Hepatocyte (in vitro differentiated cells): ENCODE results near the gene DIP2B. TPM values are rescaled to one million over a fixed set of nuclear protein-coding genes. Genes with fewer than 3 reads are reported as not detected.

Experiments used
- DNase-seq: peaks from one replicate; pipeline ENCODE4 v3.0.0-alpha.2; 2016; ENCODE audit warnings: low spot score
- H2AFZ ChIP-seq: fragments of 200-600 bp; sonication (generic); 2 replicates; pipeline ENCODE4 v1.6.0; 2016; ENCODE audit warnings: antibody characterized with exemption, mild to moderate bottlenecking
- H3K27ac ChIP-seq: fragments of 200-600 bp; sonication (generic); 2 replicates; pipeline ENCODE4 v1.5.1; 2016; ENCODE audit warnings: mild to moderate bottlenecking
- H3K27me3 ChIP-seq: fragments of 200-600 bp; sonication (generic); 2 replicates; pipeline ENCODE4 v1.6.1; 2016
- H3K36me3 ChIP-seq: fragments of 200-600 bp; sonication (generic); replicated peaks from 2 replicates; pipeline ENCODE4 v1.5.1; 2016; ENCODE audit warnings: low read depth; ENCODE audit not compliant: insufficient read depth
- H3K4me1 ChIP-seq: fragments of 200-600 bp; sonication (generic); 2 replicates; pipeline ENCODE4 v1.5.1; 2016; ENCODE audit warnings: mild to moderate bottlenecking, moderate library complexity; ENCODE audit not compliant: insufficient read depth
- H3K4me2 ChIP-seq: fragments of 200-600 bp; sonication (generic); 2 replicates; pipeline ENCODE4 v1.6.0; 2016
- H3K4me3 ChIP-seq: fragments of 200-600 bp; sonication (generic); 2 replicates; pipeline ENCODE4 v1.5.1; 2016; ENCODE audit warnings: mild to moderate bottlenecking
- H3K79me2 ChIP-seq: fragments of 200-600 bp; sonication (generic); 2 replicates; pipeline ENCODE4 v1.6.0; 2017; ENCODE audit warnings: mild to moderate bottlenecking
- H3K9me2 ChIP-seq: fragments of 200-600 bp; sonication (generic); replicated peaks from 2 replicates; pipeline ENCODE4 v1.6.0; 2017; ENCODE audit warnings: mild to moderate bottlenecking; ENCODE audit not compliant: insufficient read depth
- H3K9me3 ChIP-seq: fragments of 200-600 bp; sonication (generic); 2 replicates; pipeline ENCODE4 v1.5.1; 2016; ENCODE audit warnings: low read depth, mild to moderate bottlenecking
- H4K20me1 ChIP-seq: fragments of 200-600 bp; sonication (generic); 2 replicates; pipeline ENCODE4 v1.6.0; 2016; ENCODE audit warnings: mild to moderate bottlenecking; ENCODE audit not compliant: insufficient read depth, poor library complexity, severe bottlenecking
- CTCF ChIP-seq: fragments of 200-600 bp; sonication (generic); IDR thresholded peaks from 2 replicates; pipeline ENCODE4 v1.5.1; 2016; ENCODE audit warnings: antibody characterized with exemption, mild to moderate bottlenecking; ENCODE audit not compliant: poor library complexity
- EZH2 ChIP-seq: fragments of 200-600 bp; sonication (generic); IDR thresholded peaks from 2 replicates; pipeline ENCODE4 v1.6.1; 2016; ENCODE audit warnings: antibody characterized with exemption, mild to moderate bottlenecking, borderline replicate concordance
- EZH2phosphoT487 ChIP-seq: fragments of 200-600 bp; sonication (generic); IDR thresholded peaks from one replicate; pipeline ENCODE4 v1.6.1; 2018; ENCODE audit warnings: antibody characterized with exemption, mild to moderate bottlenecking, low read depth, moderate library complexity; ENCODE audit not compliant: unreplicated experiment, severe bottlenecking
- WGBS: methylation state at CpG from one replicate; pipeline ENCODE4 v1.1.6; 2016; ENCODE audit warnings: low lambda C conversion rate; ENCODE audit errors: missing lambda C conversion rate; 5-methylcytosine and 5-hydroxymethylcytosine counted together
- polyA plus RNA-seq: library from polyadenylated mRNA; unstranded; fragments of >200 nt; fragmentation: Nextera tagmentation; extraction: Ambion mirVana; gene quantifications from 2 replicates; pipeline ENCODE4 v1.2.1, GENCODE V29; 2016
- total RNA-seq: library from RNA; depleted of rRNA; stranded (reverse); fragments of >200 nt; gene quantifications from 2 replicates; pipeline ENCODE4 v1.2.3, GENCODE V29; 2014

Gene DIP2B
- total and polyA plus RNA-seq, 2 experiments from 2014 or later: 10.5 to 31.8 TPM

DNA sequence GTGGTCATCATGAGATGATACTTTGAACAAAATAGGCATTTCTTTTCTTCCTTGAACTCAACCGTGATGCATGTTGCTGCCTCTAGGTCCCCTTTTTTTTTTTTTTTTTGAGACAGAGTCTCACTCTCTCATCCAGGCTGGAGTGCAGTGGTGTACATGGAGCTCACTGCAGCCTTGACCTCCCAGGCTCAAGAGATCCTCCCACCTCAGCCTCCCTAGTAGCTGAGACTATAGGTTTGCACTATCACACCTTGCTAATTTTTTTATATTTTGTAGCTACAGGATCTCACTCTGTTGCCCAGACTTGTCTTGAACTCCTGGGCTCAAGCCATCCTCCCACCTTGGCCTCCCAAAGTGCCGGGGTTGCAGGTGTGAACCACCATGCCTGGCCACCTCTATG is 20.6 kb downstream of the DIP2B start:
- Histone ChIP-seq H2AFZ (no peak overlapping the region), H3K4me3 (no peak overlapping the region), H3K36me3 (no peaks in the 10 kb centered on the region), H3K9me2 (no peaks in the 10 kb centered on the region), H4K20me1 (peaks cover 4% of the 10 kb centered on the region), H3K79me2 (peaks cover 86% of the 10 kb centered on the region), H3K9me3 (no peaks in the 10 kb centered on the region), H3K27ac (peak overlapping the region; percentile 49), H3K4me1 (peaks cover 4% of the 10 kb centered on the region), H3K4me2 (no peak overlapping the region), H3K27me3 (no peaks in the 10 kb centered on the region)
- WGBS: 100% methylated on average over 2 of the region's 2 CpGs
- TF ChIP-seq EZH2: no peak
- TF ChIP-seq CTCF: no peak
- TF ChIP-seq EZH2phosphoT487: no peak
- no peak for DNase-seq

DNA sequence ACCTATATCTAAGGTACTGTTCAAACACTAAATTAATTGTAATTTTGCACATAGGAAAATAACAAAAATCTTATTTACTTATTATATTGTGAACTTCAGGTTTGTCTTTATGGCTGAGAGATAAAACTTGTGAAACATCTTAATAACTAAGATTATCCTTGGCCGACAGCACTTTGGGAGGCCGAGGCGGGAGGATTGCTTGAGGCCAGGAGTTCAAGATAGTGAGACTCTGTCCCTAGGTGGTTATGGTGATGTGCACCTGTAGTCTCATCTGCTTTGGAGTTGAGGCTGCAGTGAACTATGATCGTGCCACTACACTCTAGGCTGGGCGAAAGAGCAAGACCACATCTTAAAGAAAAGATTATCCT is 22.6 kb downstream of the DIP2B start:
- TF ChIP-seq EZH2phosphoT487: no peak
- TF ChIP-seq CTCF: no peak
- no peak for TF ChIP-seq EZH2
- peak overlapping the region; percentile 22 for H3K27ac ChIP-seq
- H3K9me2 ChIP-seq: no peaks in the 10 kb centered on the region
- DNase-seq: no peak
- H2AFZ ChIP-seq: no peak overlapping the region
- H3K27me3 ChIP-seq: no peaks in the 10 kb centered on the region
- no peaks in the 10 kb centered on the region for H4K20me1 ChIP-seq
- WGBS: 76% methylated on average over 5 of the region's 5 CpGs
- H3K4me3 ChIP-seq: no peak overlapping the region
- H3K36me3 ChIP-seq: no peaks in the 10 kb centered on the region
- peaks cover 11% of the 10 kb centered on the region for H3K4me1 ChIP-seq
- no peaks in the 10 kb centered on the region for H3K9me3 ChIP-seq
- H3K79me2 ChIP-seq: peaks cover 83% of the 10 kb centered on the region
- H3K4me2 ChIP-seq: no peak overlapping the region

DNA sequence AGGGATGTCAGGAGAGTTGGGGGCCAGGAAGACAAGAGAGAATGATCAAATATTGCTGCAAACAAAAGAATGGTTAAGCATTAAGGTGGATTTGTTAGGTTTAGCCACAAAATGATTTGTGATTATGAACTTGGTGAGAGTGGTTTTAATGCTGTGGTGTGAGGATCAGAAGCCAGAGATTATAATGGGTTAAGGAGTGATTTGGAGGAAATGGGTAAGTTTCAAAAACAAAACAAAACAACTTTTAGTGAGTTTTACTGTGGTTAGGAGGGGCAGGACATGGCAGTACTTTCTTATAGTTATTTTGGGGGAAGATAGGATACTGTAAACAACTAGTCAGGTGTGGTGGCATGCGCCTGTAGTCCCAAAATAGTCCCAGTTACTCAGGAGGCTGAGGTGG is 24.0 kb downstream of the DIP2B start:
- no peaks in the 10 kb centered on the region for H4K20me1 ChIP-seq
- H3K27me3 ChIP-seq: no peaks in the 10 kb centered on the region
- no peak overlapping the region for H2AFZ ChIP-seq
- no peaks in the 10 kb centered on the region for H3K9me2 ChIP-seq
- no peak for DNase-seq
- no peak overlapping the region for H3K4me3 ChIP-seq
- 100% methylated on average over 1 of the region's 1 CpG for WGBS
- TF ChIP-seq EZH2: no peak
- TF ChIP-seq EZH2phosphoT487: no peak
- TF ChIP-seq CTCF: no peak
- H3K79me2 ChIP-seq: peaks cover 74% of the 10 kb centered on the region
- H3K9me3 ChIP-seq: no peaks in the 10 kb centered on the region
- H3K36me3 ChIP-seq: no peaks in the 10 kb centered on the region
- no peak overlapping the region for H3K4me2 ChIP-seq
- peaks cover 22% of the 10 kb centered on the region for H3K4me1 ChIP-seq
- H3K27ac ChIP-seq: no peak overlapping the region

DNA sequence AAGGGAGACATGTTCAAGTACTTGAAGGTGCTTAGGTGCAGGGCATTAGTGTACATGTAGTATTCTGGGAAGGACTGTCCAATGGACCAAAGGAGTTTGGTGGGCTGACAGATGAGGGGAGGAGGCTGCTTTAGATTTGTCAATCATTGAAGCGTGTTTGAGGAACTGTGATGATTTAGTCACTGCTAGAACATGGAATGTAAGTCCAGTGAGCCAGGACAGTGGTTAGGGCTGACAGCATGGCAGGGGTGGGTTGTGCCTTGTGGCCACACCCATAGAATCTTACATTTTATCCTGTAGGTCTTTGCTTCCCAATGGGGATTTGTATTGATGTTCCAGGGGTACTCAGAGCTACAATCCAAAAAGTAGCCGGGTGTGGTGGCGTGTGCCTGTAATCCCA is 24.6 kb downstream of the DIP2B start:
- no peaks in the 10 kb centered on the region for H3K27me3 ChIP-seq
- no peaks in the 10 kb centered on the region for H3K9me2 ChIP-seq
- no peak overlapping the region for H3K4me2 ChIP-seq
- no peaks in the 10 kb centered on the region for H3K9me3 ChIP-seq
- WGBS: 95% methylated on average over 3 of the region's 3 CpGs
- peaks cover 25% of the 10 kb centered on the region for H3K4me1 ChIP-seq
- H3K79me2 ChIP-seq: peaks cover 74% of the 10 kb centered on the region
- H3K36me3 ChIP-seq: no peaks in the 10 kb centered on the region
- no peak for TF ChIP-seq EZH2phosphoT487
- TF ChIP-seq EZH2: no peak
- H4K20me1 ChIP-seq: no peaks in the 10 kb centered on the region
- no peak overlapping the region for H3K4me3 ChIP-seq
- no peak for DNase-seq
- H3K27ac ChIP-seq: no peak overlapping the region
- H2AFZ ChIP-seq: no peak overlapping the region
